GM12865 (cell line): Measurements from ENCODE around the gene ACVR2B.
A peak's percentile ranks its signal among the peaks of the same experiment; 100 is the strongest.

Experiments
- DNase-seq: peaks from one replicate; pipeline ENCODE4 v3.0.0; 2010; ENCODE audit warnings: low read depth
- H3K4me3 ChIP-seq: 2 replicates; pipeline ENCODE4 v1.5.1; 2011; ENCODE audit warnings: mild to moderate bottlenecking, low read depth, low read length, control low read depth
- CTCF ChIP-seq: IDR thresholded peaks from 2 replicates; pipeline ENCODE4 v1.5.1; 2011; ENCODE audit warnings: low read length, control low read depth, low read depth, inconsistent platforms; ENCODE audit not compliant: insufficient read depth; ENCODE audit errors: missing control alignments

The ACVR2B gene

GRCh38 chr3:38455639-38456430, 2.1 kb downstream of the ACVR2B start:
- no peak for DNase-seq
- TF ChIP-seq CTCF, result no peak
- H3K4me3 ChIP-seq, result peak overlapping the region; percentile 71

DNA sequence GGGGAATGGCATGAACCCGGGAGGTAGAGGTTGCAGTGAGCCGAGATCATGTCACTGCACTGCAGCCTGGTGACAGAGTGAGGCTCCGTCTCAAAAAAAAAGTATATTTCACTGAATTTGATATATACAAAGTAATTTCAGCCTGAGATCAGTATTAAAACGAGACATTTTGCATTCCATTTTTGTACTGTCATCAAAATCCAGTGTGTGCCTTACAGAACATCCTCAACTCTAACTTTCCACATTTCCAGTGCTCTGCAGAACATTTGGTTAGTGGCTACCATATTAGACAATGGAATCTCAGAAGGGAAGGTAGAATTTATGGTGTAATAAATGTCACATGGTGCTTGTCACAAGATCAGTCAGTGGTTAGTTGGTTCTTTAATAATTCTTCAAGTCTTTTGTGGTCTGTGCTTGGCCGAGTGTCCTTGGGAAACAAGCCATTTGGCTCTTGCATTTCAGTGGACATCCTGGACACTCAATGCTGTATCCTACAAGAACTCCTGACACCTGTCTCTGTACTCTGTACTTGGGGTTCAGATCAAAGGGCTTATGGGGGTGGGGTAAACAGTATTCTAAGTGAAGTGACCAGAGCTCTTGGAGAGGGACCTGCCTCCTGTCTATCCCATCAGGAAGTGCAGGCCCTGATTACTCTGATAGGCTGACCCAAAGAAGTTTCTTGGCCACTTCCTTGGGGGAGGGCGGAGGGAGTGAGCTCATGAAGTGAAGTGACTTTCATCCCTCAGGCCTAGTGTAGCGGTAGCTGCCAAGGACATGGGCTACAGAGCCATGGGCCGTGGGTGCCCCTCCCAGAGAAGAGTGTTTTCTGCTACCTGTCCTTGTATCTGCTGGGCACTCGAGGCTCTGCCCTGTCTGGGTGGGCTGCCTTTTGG, 3.7 kb downstream of the ACVR2B start:
- TF ChIP-seq CTCF, result no peak
- DNase-seq, result no peak
- no peak overlapping the region for H3K4me3 ChIP-seq

DNA sequence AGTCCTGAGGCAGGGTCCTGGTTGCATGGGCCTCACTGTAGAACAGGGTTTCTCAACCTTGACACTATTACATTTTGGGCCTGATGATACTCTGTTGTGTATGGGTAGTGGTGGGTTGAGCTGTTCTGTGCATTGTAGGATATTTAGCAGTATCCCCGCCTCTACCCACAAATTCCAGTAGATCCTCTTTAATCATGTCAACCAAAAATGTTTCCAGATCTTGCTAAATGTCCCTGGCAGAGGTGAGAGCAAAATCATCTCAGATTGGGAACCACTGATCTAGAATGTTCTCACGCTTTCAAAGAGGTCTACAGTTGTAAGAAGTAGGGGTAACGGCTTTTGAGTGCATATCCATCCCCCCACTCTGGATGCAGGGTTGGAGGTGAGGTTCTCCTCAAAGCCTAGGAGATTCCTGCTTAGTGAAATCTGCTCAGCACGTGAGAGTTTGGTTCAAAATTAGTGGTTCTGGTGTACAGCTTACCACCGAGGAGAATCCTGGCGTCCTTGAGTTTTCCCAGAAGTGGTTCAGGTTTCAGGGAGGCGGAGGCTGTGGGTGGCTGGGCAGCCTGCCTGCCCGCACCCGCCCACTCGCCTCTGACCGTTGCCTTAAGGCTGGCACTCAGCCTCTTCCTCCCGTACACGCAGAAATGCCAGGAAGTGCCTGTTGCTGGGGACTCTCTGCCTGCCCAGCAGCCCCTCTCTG, 5.3 kb downstream of the ACVR2B start:
- DNase-seq, result no peak
- TF ChIP-seq CTCF, result no peak
- H3K4me3 ChIP-seq, result no peak overlapping the region

- H3K4me3 ChIP-seq, result no peak overlapping the region
- no peak for TF ChIP-seq CTCF
- DNase-seq, result no peak
These were observed 5.9 kb downstream of the ACVR2B start for GRCh38 chr3:38459499-38460048.

- no peak for DNase-seq
- no peak overlapping the region for H3K4me3 ChIP-seq
- TF ChIP-seq CTCF, result no peak
These were observed 6.9 kb downstream of the ACVR2B start for GRCh38 chr3:38460377-38461270.
